HG03520 (cell line): ENCODE measurements around the gene DTX4.

Source experiments
- ATAC-seq: cut with Tn5 transposase; IDR thresholded peaks from one replicate; pipeline ENCODE4 v1.9.1; 2021; ENCODE audit warnings: mild to moderate bottlenecking, moderate library complexity; ENCODE audit not compliant: unreplicated experiment

The DTX4 gene

GRCh38 chr11:59189986-59190385 is 18.1 kb downstream of the DTX4 start:
- ATAC-seq: no peak

DNA sequence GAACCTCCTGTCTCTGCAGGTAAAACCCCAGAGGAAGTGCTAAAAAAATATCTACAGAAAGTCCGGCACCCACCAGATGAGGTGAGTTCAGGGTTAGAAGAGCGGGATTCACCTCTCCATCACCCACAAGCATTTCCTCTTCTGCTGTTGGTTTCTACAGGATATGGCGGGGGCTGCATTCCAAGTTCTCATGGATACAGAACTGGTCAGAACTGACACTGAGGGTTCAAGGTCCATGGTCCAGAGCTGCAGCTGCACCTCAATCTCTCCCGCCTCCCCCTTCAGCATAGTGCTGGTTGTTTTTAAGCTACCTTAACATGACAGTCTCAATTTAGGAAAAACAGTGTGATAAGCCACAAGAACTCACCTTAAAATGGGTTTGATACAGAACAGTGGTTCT is 19.2 kb downstream of the DTX4 start:
- no peak for ATAC-seq

DNA sequence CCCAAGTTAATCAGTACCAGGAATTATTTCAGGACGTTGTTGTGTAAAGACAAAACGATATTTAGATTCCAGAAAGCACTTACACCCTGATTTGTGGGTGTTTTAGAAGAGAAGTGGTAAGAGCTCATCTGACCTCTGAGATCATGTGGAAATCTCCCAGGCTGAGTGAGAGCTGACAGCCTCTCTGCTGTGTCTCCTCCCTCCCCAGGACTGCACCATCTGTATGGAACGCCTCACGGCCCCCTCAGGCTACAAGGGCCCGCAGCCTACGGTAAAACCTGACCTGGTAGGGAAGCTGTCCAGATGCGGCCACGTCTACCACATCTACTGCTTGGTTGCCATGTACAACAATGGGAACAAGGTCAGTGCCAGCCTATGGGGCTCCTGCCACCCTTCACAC is 20.0 kb downstream of the DTX4 start:
- ATAC-seq: no peak

- no peak for ATAC-seq
These were observed 20.6 kb downstream of the DTX4 start for GRCh38 chr11:59192446-59193020.

DNA sequence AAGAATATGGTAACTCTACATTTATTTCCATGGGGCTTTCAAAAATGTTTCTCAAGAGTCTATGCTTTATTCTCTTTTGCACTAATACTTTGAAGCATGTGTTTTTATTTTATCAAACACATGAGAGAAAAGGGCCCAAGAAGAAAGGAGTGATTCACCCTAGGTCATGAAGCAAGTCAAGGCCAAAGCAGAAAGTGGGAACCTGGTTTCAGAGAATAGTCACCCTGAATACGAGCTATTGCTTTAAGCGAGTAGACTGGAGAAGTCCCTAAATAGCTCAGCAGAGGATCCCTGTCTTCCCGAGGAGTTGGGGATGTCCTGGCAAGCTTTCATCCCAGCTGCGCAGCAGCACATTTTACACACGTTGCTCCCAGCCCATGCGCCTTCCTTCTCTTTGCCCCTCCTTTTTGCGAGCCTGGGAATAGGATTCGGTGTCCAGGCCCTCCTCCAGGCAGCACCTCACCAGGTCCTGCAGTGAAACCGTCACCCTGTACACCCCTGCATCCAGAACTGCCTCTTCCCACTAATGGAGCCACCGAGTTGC is 21.7 kb downstream of the DTX4 start:
- no peak for ATAC-seq

DNA sequence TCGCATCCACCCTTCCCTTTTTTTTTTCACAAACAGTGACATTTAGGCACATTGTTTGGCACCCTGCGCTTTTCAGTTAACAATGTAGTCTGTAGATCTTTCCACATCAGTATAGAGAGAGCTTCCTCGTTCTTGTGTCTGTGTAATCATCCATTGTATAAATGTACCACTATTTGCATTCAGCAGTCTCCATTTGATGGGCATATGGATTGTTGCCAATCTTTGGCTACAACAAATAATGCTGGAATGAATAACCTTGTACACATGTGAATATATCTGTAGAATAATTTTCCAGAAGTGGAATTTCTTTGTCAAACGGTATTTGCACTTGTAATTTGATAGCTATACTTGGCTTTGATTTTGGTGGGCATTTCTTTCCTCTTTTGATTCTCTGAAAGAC is 23.7 kb downstream of the DTX4 start:
- ATAC-seq: no peak

DNA sequence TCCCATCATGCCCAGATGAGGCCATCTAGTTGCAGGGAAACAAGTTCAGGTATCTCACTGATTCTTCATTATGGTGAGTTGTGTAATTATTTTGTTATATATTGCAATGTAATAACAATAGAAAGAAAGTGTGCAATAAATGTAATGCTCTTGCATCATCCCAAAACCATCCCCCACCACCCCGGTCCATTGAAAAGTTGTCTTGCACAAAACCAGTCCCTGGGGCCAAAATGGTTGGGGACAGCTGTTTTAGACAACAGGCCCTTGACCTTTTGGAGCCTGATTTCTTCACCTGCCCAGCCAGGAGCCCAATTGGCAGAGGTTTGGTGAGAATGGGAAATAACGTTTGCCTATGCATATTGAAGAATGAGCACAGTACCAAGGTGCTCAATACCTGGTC is 24.8 kb downstream of the DTX4 start:
- no peak for ATAC-seq

DNA sequence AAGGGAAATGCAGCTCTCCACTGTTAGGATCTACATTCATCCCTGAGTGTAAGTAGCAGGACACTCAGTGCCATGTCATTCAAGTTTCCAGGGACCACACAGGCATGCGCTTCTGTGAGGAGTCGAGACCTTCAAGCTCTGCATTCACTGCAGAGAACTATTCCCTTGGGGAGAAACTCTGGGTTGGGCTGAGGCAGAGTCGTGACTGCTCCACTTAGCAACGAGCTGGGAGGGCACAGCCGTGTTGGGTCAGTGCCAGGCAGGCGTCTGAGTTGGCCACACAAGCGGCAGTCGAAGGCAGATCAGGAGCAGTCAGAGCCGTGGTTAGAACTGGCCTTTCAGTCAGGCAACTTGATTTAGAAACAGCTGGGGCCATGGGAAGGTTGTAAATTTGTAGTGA is 26.1 kb downstream of the DTX4 start:
- ATAC-seq: no peak

- no peak for ATAC-seq
These were observed 26.8 kb downstream of the DTX4 start for GRCh38 chr11:59198726-59199125.

DNA sequence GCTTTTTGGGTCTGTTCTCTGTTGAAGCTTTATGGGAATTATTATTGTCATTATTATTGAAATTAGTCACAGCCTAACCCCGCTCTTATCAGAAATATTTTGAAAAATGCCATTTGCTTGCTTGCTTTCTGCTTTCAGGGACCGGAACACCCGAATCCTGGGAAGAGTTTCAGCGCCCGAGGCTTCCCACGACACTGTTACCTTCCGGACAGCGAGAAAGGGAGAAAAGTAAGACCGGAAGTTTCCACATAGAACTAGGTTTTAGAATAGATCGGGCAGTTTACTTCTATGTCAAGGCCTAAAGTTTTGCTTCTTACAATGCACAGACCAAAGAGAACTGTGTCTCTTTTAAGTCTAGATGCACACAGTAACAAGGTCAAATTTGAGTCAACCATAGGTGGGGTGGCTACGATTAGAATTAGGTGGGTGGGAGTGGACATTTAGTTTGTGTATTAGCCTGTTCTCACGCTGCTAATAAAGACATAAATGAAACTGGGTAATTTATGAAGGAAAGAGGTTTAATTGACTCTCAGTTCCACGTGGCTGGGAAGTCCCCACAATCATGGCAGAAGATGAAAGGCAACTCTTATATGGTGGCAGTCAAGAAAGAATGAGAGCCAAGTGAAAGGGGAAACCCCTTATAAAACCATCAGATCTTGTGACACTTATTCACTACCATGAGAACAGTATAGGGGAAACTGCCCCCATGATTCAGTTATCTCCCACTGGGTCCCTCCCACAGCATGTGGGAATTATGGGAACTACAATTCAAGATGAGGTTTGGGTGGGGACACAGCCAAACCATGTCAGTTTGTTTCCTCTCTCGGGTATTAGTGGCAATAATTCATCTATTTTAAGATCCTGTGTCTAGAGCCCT is 27.9 kb downstream of the DTX4 start:
- ATAC-seq: no peak

DNA sequence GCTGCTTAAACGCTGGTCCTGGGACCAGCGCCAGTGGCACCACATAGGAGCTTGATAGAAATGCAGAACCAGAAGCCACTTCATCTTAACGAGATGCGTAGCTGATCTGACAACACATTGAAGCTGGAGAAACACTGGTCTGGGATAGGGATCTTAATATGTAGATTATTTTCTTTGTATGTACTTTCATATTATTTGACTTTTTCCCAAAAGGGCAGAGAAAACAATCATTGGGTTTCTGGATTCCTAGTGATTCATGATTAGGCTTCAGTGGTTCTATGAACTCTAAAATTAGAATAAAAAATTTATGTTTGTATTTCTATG is 28.5 kb downstream of the DTX4 start:
- no peak for ATAC-seq

GRCh38 chr11:59201353-59201752 is 29.4 kb downstream of the DTX4 start:
- no peak for ATAC-seq

GRCh38 chr11:59204746-59205145 is 32.8 kb downstream of the DTX4 start:
- no peak for ATAC-seq

DNA sequence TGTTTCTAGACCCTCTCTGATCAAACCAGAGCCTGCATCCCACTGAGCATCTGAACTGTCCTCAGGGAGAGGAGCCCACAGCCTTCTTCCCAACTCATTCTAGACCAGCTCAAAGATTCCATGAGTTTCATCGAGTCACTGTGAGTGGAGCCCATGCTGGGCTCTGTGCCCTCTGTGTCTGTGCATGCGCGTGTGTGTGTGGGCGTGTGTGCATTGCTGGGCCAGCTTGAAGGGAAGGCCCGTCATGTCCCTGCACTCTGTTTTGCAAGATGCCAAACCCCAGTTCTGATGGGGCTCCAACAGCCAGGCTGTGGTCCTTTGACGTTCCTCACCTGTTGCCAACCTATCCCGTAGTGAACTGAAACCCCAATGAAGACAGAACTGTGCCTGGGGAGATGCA is 33.7 kb downstream of the DTX4 start:
- ATAC-seq: no peak

- ATAC-seq: no peak
These were observed 34.7 kb downstream of the DTX4 start for GRCh38 chr11:59206635-59207034.

GRCh38 chr11:59207988-59208451 is 36.1 kb downstream of the DTX4 start:
- peak; percentile 81 for ATAC-seq

GRCh38 chr11:59208956-59209355 is 37.0 kb downstream of the DTX4 start:
- ATAC-seq: no peak

DNA sequence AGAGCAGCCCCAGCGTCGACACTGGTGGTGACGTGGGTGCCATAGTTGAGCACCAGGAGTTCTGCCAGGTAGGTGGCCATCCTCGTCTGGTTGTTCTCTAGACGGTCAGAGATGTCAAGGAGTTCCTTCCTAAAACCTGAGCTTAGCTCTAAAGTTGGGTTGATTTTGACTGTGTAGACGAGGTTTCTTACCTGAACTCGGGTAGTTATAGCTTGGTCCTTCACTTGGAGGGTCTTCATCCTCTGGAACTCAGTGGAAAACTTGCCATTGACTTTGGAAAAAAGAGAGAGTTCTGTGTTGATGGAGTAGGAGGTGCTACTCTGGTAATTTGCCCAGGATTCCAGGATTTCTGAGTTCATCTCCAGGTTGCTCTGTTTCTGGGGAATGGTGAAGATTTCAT is 40.3 kb downstream of the DTX4 start:
- no peak for ATAC-seq

- ATAC-seq: no peak
These were observed 41.1 kb downstream of the DTX4 start, which contains the start of gene MPEG1 for GRCh38 chr11:59212744-59213631. MPEG1 (minus strand) TSS chr11:59212927; CDS start chr11:59212865, 62 bp downstream.

DNA sequence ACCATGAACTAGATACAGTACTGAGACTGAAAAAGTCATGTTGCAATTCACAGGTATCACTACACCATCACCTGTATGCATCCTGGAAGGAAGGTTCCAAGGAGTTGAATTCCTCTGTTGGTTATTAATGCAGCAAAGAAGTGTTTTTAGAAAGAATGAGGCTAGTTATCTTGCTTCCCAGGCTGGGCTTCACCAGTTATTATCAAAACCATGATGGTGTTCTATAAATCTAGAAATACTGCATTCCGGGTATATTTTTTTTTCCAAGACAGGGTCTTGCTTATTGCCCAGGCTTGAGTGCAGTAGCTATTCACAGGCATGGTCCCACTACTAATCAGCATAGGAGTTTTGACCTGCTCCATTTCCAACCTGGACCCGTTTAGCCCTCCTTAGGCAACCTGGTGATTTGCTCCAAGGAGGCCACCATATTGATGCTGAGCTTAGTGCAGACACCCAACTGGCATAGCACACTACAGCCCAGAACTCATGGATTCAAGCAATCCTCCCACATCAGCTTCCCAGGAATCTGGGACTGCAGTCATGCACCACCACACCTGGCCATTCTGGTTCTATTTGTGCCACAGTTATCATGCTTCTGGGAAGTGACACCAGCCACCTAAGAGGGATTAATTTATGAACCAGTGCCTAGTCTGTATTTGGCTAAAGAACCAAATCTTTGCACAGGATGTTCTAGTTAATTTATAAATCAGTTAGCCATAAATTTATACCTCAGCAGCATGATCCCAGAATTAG is 42.4 kb downstream of the DTX4 start:
- no peak for ATAC-seq
